ENCODE measurements around the gene SMIM33. TPM values are rescaled to one million over a fixed set of nuclear protein-coding genes. Genes with fewer than 3 reads are reported as not detected.

Gene SMIM33
- total and polyA plus RNA-seq, 11 donors: 0.16 TPM; not detected in 10

DNA sequence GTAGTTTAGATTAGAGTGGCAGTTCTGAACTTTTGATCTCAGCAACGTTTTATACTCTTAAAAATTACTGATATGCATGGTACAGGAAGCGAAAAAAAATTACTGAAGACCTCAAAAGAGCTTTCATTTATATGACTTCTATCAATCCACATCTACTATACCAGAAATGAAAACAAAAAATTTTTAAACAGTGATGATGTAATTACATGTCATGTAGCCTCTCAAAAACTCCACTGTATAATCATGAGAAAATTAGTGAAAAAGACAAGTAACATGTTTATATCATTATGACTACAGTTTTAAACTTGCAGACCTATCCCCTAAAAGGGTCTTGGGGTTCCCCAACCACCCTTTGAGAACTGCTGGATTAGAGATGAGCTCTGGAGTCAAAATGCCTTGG, 40.8 kb upstream of the SMIM33 start:
- Histone ChIP-seq H3K27ac (no peak overlapping the region), H3K27me3 (no peaks in the 10 kb centered on the region), H3K9me3 (no peaks in the 10 kb centered on the region), H3K4me1 (no peaks in the 10 kb centered on the region), H3K4me3 (no peak overlapping the region), H3K36me3 (peaks cover 0 to 100% (median 83%) of the 10 kb centered on the region in 9 donors)
- no peak for DNase-seq
- WGBS, 4 donors: 80 to 84% (median 81%) methylated on average over 2 of the region's 2 CpGs
- TF ChIP-seq, protein P1, sequence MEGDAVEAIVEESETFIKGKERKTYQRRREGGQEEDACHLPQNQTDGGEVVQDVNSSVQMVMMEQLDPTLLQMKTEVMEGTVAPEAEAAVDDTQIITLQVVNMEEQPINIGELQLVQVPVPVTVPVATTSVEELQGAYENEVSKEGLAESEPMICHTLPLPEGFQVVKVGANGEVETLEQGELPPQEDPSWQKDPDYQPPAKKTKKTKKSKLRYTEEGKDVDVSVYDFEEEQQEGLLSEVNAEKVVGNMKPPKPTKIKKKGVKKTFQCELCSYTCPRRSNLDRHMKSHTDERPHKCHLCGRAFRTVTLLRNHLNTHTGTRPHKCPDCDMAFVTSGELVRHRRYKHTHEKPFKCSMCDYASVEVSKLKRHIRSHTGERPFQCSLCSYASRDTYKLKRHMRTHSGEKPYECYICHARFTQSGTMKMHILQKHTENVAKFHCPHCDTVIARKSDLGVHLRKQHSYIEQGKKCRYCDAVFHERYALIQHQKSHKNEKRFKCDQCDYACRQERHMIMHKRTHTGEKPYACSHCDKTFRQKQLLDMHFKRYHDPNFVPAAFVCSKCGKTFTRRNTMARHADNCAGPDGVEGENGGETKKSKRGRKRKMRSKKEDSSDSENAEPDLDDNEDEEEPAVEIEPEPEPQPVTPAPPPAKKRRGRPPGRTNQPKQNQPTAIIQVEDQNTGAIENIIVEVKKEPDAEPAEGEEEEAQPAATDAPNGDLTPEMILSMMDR (IDR thresholded peaks at IDR 0.05): no peak
- no peak for TF ChIP-seq POLR2A (IDR thresholded peaks at IDR 0.05)
- ATAC-seq: no peak
- intact Hi-C loops (cut with DNase I): loop anchor here in 2 of 10 donors (10.0 kb wide), 1 partner anchor 55 kb away; the partner anchor contains the start of gene STING1 (in 2 of the 2)

DNA sequence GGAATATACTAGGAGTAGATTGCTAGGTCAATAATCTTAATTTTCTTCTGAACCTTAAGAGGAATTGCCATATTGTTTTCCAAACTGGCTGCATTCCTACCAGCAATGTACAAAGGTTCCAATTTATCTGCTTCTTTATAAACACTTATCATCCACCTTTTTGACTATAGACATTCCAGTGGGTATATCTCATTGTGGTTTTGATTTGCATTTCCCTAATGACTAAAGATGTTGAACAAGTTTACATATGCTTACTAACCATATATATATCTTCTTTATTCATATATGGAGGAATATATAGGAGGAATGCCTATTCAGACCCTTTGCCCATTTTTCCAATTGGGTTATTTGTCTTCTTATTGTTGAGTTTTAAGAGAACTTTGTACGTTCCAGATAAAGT, 39.1 kb upstream of the SMIM33 start:
- intact Hi-C loops (cut with DNase I): loop anchor here in 2 of 10 donors (10.0 kb wide), 1 partner anchor 53 kb away; the partner anchor contains the start of gene STING1 (in 2 of the 2)
- peaks cover 0 to 100% (median 71%) of the 10 kb centered on the region in 9 donors for H3K36me3 ChIP-seq
- no peak for DNase-seq

DNA sequence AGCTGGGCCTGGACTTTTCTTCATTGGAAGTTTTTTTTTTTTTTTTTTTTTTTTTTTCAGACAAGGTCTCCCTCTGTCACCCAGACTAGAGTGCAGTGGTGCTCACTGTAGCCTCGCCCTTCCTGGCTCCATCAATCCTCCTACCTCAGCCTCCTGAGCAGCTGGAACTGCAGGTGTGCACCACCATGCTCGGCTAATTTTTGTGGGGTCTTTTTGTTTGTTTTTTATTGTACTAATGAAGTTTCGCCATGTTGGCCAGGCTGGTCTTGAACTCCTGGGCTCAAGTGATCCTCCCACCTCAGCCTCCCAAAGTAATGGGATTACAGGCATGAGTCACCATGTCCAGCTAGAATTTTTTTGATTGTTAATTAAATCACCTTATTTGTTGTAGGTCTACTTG, 35.1 kb upstream of the SMIM33 start:
- H3K4me1 ChIP-seq: peaks cover 0 to 15% (median 13%) of the 10 kb centered on the region in 12 donors
- WGBS, 4 donors: 94 to 100% (median 98%) methylated on average over 3 of the region's 3 CpGs
- H3K4me3 ChIP-seq: no peak overlapping the region
- H3K9me3 ChIP-seq: no peaks in the 10 kb centered on the region
- no peaks in the 10 kb centered on the region for H3K27me3 ChIP-seq
- no peak for ATAC-seq
- no peak for TF ChIP-seq POLR2A (IDR thresholded peaks at IDR 0.05)
- TF ChIP-seq, protein P1 (IDR thresholded peaks at IDR 0.05): no peak
- DNase-seq: no peak
- H3K27ac ChIP-seq: no peak overlapping the region
- intact Hi-C loops (cut with DNase I): loop anchor here in 4 of 10 donors (5.0 to 10.0 kb wide), 3 partner anchors 49 to 82 kb away; partner anchors contain the start of gene STING1 (in 2 of the 4)
- peaks cover 0 to 69% (median 45%) of the 10 kb centered on the region in 9 donors for H3K36me3 ChIP-seq

More for the DNA sequence above, 39.1 kb upstream of the SMIM33 start:
- WGBS, 4 donors: 84 to 90% (median 87%) methylated on average over 1 of the region's 1 CpG
- ATAC-seq: no peak
- Histone ChIP-seq H3K9me3 (no peaks in the 10 kb centered on the region), H3K4me3 (no peak overlapping the region), H3K27me3 (no peaks in the 10 kb centered on the region), H3K4me1 (no peaks in the 10 kb centered on the region), H3K27ac (no peak overlapping the region)
- TF ChIP-seq, protein P1 (IDR thresholded peaks at IDR 0.05): no peak

DNA sequence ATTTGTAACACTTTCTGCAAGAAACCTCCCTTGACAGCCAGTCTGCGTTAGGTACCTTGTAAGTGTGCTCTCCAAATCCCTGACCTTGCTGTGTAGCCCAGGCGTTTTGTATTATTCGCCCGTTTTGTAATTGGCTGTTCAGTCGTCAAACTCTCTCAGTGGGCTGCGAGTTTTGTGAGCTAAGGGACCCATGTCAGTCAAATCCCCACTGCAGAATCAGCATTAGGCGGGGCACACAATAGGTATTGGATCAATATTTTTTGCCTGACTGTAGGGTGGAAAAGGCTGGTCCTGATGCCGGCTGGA, 32.1 kb upstream of the SMIM33 start:
- DNase-seq: no peak
- WGBS, 4 donors: 25 to 35% (median 29%) methylated on average over 8 of the region's 8 CpGs
- peak overlapping the region; percentile 87 to 99 (median 96) for H3K27ac ChIP-seq
- H3K27me3 ChIP-seq: no peaks in the 10 kb centered on the region
- peaks cover 0 to 39% (median 21%) of the 10 kb centered on the region in 9 donors for H3K36me3 ChIP-seq
- peaks cover 0 to 15% (median 13%) of the 10 kb centered on the region in 12 donors for H3K4me1 ChIP-seq
- intact Hi-C loops (cut with DNase I): loop anchor here in 5 of 10 donors (2.0 to 10.0 kb wide), 4 partner anchors 44 to 79 kb away; partner anchors contain the start of gene STING1 (in 3 of the 5)
- no peaks in the 10 kb centered on the region for H3K9me3 ChIP-seq
- no peak for ATAC-seq
- H3K4me3 ChIP-seq: peak overlapping the region; percentile 55 to 96 (median 89)
- TF ChIP-seq, protein P1 (IDR thresholded peaks at IDR 0.05): no peak
- no peak for TF ChIP-seq POLR2A (IDR thresholded peaks at IDR 0.05)
